GM19238 (cell line): ENCODE measurements around the gene AGBL1.

Experiments
- DNase-seq: peaks from one replicate; pipeline ENCODE4 v3.0.0; 2011; ENCODE audit warnings: low spot score; ENCODE audit not compliant: insufficient read length

The AGBL1 gene

GRCh38 chr15:86163816-86164215 is 84.1 kb downstream of the AGBL1 start:
- DNase-seq: no peak

GRCh38 chr15:86164232-86164898 is 84.7 kb downstream of the AGBL1 start:
- no peak for DNase-seq

DNA sequence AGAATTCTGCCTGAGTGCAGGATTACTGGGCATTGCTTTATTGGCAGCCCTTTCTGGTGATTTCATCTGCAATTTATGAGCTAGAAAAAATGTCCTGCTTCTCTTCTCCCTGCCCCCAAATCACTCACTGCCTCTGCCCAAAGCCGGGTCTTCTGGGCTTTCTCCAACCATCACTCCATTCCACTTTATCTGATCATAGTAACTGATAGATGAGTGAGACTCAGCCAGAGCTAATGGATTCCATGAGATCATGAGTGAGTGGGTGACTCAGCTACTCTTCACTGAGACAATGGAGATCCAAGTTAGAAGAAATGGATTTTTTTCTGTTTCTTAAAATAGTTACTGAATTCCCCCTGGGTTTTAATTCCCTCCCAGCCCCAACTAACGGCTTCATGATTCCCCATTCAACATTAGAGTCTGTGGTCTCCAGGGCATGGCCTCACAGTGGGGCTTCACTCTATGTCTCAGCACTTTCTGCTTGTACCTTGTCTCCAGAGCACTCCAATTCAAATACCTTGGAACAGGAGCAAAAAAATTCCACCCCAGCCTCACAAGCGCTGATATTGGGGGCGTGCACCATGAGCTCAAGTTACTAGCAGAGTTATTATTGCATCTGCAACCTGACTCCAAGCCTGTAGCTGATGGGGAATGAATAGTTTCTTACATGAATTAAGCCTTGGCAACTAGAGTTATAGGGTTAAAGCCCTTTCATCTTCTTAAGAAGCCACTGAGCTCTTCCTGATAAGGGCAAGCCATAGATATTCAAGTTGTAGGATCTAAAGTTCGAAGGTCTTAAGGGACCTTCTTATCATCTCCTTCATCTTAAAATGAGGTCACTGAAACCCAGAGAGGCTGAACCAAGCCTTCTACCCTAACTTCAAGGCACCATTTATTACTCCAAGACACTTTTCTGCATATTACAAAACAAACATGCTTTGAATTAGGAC is 85.9 kb downstream of the AGBL1 start:
- no peak for DNase-seq

GRCh38 chr15:86167841-86168240 is 88.2 kb downstream of the AGBL1 start:
- DNase-seq: no peak

- DNase-seq: no peak
Observed at GRCh38 chr15:86178845-86179244, 99.2 kb downstream of the AGBL1 start.

GRCh38 chr15:86183596-86184491 is 104.2 kb downstream of the AGBL1 start:
- no peak for DNase-seq

DNA sequence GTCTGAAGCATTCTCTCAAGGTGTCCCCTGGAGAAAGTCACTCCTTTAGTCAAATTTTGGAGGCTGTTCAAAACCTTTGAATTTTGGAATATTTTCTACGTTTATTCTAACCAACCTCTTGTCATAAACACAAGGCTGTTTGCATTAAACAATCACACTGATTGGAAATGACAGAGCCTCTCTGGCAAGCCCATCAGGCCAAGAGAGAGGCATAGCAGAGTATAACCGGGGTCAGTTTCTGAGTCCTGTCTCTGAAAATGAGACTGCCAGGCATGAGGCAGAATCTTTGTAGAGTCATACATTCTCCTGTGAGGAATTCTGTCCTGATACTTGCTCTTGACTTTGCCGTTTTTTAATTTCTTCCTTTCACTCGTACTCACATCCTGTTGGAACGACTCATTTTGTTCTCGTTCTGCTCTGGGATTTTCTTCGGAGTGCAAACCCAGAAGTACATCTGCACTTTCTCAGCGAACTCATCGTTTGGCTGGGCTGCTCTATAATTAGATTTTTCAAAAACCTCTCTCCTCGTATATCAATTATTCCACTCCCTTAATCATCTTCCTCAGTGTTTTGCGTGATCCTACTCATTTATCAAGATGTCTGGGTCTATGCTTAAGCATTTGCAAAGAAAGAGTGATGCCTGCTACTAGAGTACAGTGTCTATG is 114.2 kb downstream of the AGBL1 start:
- DNase-seq: no peak

GRCh38 chr15:86197770-86198169 is 118.1 kb downstream of the AGBL1 start:
- DNase-seq: no peak

GRCh38 chr15:86199467-86200145 is 119.9 kb downstream of the AGBL1 start:
- no peak for DNase-seq

DNA sequence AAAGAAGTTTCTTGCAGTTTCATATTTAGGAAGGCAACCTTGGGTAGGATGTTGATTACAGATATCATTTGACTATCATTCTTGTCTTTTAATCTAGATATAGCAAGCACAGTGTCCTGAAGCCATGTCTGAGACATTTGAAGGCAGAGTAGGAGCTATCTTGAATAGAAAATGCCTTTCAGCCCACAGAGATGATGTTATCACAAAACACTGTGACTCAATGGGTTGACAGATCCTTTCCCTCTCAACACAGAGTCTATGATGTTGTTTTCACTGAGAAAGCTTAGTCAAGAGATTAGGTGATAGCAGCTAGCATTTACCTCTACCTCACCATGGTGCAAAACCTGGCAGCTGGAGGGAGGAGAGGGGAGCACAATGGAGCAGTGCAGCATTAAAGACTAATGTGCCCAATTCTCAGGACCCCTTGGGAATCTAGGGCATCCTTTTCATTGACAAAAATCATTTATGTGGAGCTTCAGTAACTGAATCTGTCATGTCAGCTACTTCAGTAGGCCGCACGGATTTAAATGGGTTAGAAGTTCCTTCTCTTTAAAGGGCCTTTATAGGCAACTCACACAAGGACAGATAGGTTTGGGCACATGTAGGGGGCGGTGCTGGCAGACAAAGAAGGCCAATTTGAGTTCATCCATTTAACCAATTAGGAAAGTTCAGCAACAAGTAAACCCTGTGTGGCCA is 121.8 kb downstream of the AGBL1 start:
- no peak for DNase-seq

DNA sequence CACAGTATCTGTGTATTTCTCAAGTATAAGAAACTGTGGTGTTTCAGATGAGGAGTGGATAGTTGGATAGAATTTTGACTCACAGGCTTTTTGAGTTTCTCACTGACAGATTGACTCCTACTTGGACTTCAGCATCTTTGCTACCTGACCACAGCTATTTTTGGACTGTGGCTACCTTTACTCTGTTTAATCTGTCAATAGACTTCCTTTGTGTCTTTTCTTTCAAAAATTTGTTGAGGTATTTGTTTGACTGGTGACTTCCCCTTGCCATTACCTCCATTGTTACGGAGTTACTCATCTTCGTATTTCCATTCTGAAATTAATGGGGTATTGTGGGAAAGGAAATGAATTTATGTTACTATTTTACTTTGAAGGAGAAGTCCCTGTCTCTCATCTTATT is 123.8 kb downstream of the AGBL1 start:
- DNase-seq: no peak

DNA sequence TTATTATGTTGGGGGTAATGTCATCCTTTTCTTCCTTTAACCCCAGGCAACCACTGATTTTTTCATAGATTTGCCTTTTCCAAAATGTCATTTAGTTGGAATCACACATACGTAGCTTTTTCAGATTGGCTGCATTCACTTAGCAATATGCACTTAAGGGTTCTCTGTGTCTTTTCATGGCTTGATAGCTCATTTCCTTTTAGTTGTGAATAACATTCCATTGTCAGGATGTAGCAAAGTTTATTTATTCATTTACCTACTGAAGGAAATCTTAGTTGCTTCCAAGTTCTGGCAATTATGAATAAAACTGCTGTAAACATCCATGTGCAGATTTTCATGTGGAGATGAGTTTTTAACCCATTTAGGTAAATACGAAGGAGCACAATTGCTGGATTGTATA is 125.4 kb downstream of the AGBL1 start:
- no peak for DNase-seq

- DNase-seq: no peak
Observed at GRCh38 chr15:86213420-86213819, 133.7 kb downstream of the AGBL1 start.

- DNase-seq: no peak
Observed at GRCh38 chr15:86213888-86214287, 134.2 kb downstream of the AGBL1 start.

GRCh38 chr15:86221119-86221518 is 141.4 kb downstream of the AGBL1 start:
- DNase-seq: no peak

- DNase-seq: no peak
Observed at GRCh38 chr15:86229306-86229705, 149.6 kb downstream of the AGBL1 start.

- DNase-seq: no peak
Observed at GRCh38 chr15:86229936-86230335, 150.3 kb downstream of the AGBL1 start.

DNA sequence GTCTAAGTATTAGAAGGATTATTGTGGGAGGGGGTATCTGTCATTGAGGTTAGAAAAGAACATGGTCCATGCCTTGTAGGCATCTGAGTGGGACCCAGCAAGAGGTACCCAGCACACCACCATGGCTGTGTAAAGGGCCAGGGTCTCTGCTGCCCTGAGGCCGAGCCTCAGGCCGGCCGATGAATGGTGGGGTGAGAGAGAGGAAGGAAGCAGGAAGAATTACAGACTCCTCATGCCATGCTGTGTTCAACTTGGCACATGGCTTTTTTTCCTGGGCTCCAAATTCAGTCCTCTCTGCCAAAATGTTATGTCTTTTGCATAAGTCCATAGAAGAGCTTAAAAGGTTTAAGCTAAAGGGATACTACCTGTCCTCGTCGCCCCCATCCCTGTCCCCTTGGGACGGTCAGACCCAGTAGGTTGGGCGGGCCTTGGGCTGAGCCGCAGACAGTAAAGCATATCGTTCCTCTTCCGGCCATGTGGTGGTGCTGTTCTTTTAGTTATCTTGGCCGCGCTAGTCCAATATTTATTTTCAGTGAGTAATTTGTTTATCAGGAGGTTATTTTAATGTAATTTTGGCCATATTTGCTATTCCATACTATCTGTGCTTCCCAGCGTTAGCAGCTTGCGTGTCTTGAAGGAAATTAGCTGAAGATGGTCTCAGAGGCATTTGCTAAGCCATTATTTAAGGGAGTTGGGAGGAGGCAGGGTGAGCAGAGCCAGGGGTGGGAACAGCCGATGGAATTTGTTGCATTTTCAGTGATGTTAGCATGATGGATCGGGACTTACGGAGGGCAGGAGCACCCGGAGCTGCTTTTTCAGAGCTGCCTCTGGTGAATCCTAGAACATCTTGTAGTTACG is 152.4 kb downstream of the AGBL1 start:
- DNase-seq: peak; percentile 10

DNA sequence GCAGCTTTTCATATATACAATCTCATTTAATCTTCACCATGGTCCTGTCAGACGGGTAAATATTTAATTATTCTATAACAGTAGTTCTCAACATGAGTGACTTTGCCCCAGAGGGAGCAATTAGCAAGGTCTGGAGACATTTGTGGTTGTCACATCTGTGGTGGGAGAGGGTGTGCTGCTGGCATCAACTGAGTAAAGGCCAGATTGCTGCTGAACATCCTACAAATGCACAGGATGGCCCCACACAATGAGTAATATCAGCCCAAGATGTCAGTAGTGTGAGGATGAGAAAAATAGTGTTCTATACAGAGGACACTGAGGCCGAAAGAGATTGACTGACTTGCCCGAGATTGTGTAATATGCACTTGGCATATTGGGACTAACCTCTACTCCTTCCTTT is 156.0 kb downstream of the AGBL1 start:
- no peak for DNase-seq
